Measurements from ENCODE around the gene ZNF197.
A peak's percentile ranks its signal among the peaks of the same experiment; 100 is the strongest.

ZNF197 gene

DNA sequence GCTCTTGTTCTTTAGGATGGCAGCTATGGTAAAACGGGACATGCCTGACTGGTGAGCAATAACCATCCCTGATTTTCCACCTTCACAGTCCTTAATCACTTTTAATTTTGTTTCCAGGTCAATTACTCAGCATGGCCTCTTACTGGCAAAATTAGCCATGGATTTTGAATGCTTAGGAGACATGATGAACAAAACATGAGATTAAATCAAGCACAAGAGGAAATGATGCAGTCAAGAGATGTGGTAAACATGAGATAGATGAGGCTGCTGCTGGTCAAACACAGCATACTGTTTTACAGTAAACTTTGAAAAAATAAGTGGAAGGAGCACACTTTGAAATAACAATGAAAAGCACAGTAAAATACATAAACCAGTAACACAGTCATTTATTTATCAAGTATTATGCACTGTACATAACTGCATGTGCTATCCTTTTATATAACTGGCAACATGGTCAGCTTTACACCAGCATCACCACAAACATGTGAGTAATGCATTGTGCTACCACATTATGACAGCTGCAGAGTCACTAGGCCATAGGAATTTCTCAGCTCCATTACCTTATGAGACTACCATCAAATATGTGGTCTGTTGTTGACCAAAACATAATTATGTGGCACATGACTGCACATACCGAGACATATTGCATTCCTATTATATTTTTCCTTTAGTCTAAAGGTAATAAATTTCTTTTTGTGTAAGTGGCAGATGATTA, 57.5 kb downstream of the ZNF197 start:
- H3K79me1 ChIP-seq (ENCODE audit: low read length): no peaks in the 10 kb centered on the region
- H3K27ac ChIP-seq (ENCODE audit: low read depth, low read length): no peak overlapping the region
- H2BK120ac ChIP-seq (ENCODE audit: low read depth, low read length): no peak overlapping the region
- no peaks in the 10 kb centered on the region for H3K27me3 ChIP-seq (ENCODE audit: insufficient read depth, low read length, poor library complexity)
- no peak for DNase-seq
- no peak overlapping the region for H3K4ac ChIP-seq (ENCODE audit: low read depth, low read length)
- WGBS (ENCODE audit: extremely low coverage, insufficient coverage, low lambda C conversion rate): no CpG with 5 or more reads among the region's 2 CpGs
- no peak overlapping the region for H3K18ac ChIP-seq (ENCODE audit: low read length)
- no peak overlapping the region for H4K8ac ChIP-seq (ENCODE audit: low read depth, low read length)
- no peak overlapping the region for H3K9ac ChIP-seq (ENCODE audit: low read length)
- H2BK15ac ChIP-seq (replicated peaks; ENCODE audit: low read depth): no peak overlapping the region
- H3K79me2 ChIP-seq (ENCODE audit: control insufficient read depth, insufficient read depth, low read length): no peaks in the 10 kb centered on the region
- no peak overlapping the region for H2AK5ac ChIP-seq (ENCODE audit: low read length)
- no peaks in the 10 kb centered on the region for H3K4me1 ChIP-seq (ENCODE audit: control insufficient read depth, low read depth, low read length)
- no peak overlapping the region for H2BK5ac ChIP-seq (ENCODE audit: low read length)
- H4K5ac ChIP-seq (ENCODE audit: low read length): no peak overlapping the region
- H3K36me3 ChIP-seq (ENCODE audit: control insufficient read depth, insufficient read depth, low read length): no peaks in the 10 kb centered on the region
- H3K4me3 ChIP-seq (ENCODE audit: low read length): no peak overlapping the region
- H3K23ac ChIP-seq (ENCODE audit: low read length): no peak overlapping the region
- no peak overlapping the region for H3K56ac ChIP-seq (ENCODE audit: low read length)
- no peak overlapping the region for H3K4me2 ChIP-seq (ENCODE audit: low read length)

DNA sequence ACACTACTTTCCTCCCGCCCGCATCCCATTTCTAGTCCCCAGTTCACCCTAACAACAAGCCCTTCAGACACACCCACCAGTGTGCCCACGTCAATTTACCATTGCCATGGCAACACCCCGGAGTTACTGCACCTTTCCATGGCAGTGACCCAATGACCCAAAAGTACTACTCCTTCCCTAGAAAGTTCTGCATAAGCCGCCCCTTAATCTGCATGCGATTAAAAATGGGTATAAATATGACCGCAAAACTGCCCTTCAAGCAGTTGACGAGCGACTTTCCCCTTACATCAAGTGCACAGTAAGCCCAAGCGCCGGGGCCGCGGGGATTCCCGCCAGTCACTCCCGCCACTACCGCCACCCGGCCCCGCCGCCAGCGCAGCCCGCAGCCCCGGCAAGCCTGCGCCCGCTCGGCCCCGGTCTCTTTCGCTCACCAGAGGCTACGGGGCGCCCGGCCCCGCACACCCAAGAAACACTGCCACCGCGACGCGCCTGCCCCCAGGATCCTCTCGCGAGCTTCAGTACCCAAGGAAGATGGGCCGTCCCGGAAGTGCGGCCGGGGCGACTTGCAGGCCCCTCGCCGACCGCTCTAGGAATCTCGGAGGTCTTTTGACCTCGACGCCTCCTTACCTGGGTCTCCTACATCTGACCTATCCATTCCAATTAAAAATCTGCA, 60.4 kb downstream of the ZNF197 start:
- WGBS (ENCODE audit: extremely low coverage, insufficient coverage, low lambda C conversion rate): no CpG with 5 or more reads among the region's 48 CpGs
- peak; percentile 86 for DNase-seq
- H3K36me3 ChIP-seq (ENCODE audit: control insufficient read depth, insufficient read depth, low read length): no peaks in the 10 kb centered on the region
- H3K23ac ChIP-seq (ENCODE audit: low read length): no peak overlapping the region
- H4K8ac ChIP-seq (ENCODE audit: low read depth, low read length): no peak overlapping the region
- H3K4me1 ChIP-seq (ENCODE audit: control insufficient read depth, low read depth, low read length): no peaks in the 10 kb centered on the region
- no peak overlapping the region for H4K5ac ChIP-seq (ENCODE audit: low read length)
- peak overlapping the region; percentile 43 for H3K4me3 ChIP-seq (ENCODE audit: low read length)
- H2BK120ac ChIP-seq (ENCODE audit: low read depth, low read length): no peak overlapping the region
- H3K9ac ChIP-seq (ENCODE audit: low read length): peak overlapping the region; percentile 61
- H2AK5ac ChIP-seq (ENCODE audit: low read length): no peak overlapping the region
- H3K4me2 ChIP-seq (ENCODE audit: low read length): peak overlapping the region; percentile 20
- H3K4ac ChIP-seq (ENCODE audit: low read depth, low read length): peak overlapping the region; percentile 8
- no peak overlapping the region for H2BK15ac ChIP-seq (replicated peaks; ENCODE audit: low read depth)
- H3K79me1 ChIP-seq (ENCODE audit: low read length): no peaks in the 10 kb centered on the region
- no peak overlapping the region for H2BK5ac ChIP-seq (ENCODE audit: low read length)
- no peaks in the 10 kb centered on the region for H3K27me3 ChIP-seq (ENCODE audit: insufficient read depth, low read length, poor library complexity)
- no peaks in the 10 kb centered on the region for H3K79me2 ChIP-seq (ENCODE audit: control insufficient read depth, insufficient read depth, low read length)
- H3K18ac ChIP-seq (ENCODE audit: low read length): no peak overlapping the region
- peak overlapping the region; percentile 74 for H3K56ac ChIP-seq (ENCODE audit: low read length)
- H3K27ac ChIP-seq (ENCODE audit: low read depth, low read length): no peak overlapping the region

DNA sequence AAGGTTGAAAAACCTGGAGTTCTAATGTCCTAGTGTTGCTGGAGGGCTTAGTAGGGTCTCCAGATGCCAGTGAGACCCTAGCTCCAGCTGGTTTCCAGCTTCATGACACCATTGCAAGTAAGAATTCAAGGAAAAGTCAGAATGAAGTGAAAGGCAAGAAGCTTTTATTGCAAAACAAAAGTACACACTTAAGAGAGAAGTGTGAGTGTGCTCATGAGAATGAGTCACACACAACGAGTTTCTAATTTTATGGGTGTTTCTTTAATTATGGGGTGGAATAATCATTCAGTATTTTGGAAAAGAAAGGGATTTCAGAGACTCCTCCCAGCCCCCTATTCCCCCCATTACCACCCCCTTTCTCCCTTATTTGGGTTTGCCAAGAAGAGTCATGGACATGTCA, 63.1 kb downstream of the ZNF197 start:
- no peak overlapping the region for H3K27ac ChIP-seq (ENCODE audit: low read depth, low read length)
- no peak overlapping the region for H3K4me3 ChIP-seq (ENCODE audit: low read length)
- no peak overlapping the region for H3K4ac ChIP-seq (ENCODE audit: low read depth, low read length)
- DNase-seq: no peak
- no peaks in the 10 kb centered on the region for H3K4me1 ChIP-seq (ENCODE audit: control insufficient read depth, low read depth, low read length)
- H3K4me2 ChIP-seq (ENCODE audit: low read length): no peak overlapping the region
- no peak overlapping the region for H4K5ac ChIP-seq (ENCODE audit: low read length)
- no peak overlapping the region for H2BK120ac ChIP-seq (ENCODE audit: low read depth, low read length)
- no peak overlapping the region for H3K9ac ChIP-seq (ENCODE audit: low read length)
- H3K79me1 ChIP-seq (ENCODE audit: low read length): no peaks in the 10 kb centered on the region
- WGBS (ENCODE audit: extremely low coverage, insufficient coverage, low lambda C conversion rate): no CpG with 5 or more reads among the region's 1 CpG
- no peaks in the 10 kb centered on the region for H3K36me3 ChIP-seq (ENCODE audit: control insufficient read depth, insufficient read depth, low read length)
- H3K79me2 ChIP-seq (ENCODE audit: control insufficient read depth, insufficient read depth, low read length): no peaks in the 10 kb centered on the region
- no peak overlapping the region for H3K18ac ChIP-seq (ENCODE audit: low read length)
- H2AK5ac ChIP-seq (ENCODE audit: low read length): no peak overlapping the region
- H3K56ac ChIP-seq (ENCODE audit: low read length): no peak overlapping the region
- H3K23ac ChIP-seq (ENCODE audit: low read length): no peak overlapping the region
- H2BK5ac ChIP-seq (ENCODE audit: low read length): no peak overlapping the region
- H3K27me3 ChIP-seq (ENCODE audit: insufficient read depth, low read length, poor library complexity): no peaks in the 10 kb centered on the region
- no peak overlapping the region for H4K8ac ChIP-seq (ENCODE audit: low read depth, low read length)
- no peak overlapping the region for H2BK15ac ChIP-seq (replicated peaks; ENCODE audit: low read depth)
